C4-2B (cell line): ENCODE measurements around the gene AP4S1.
"Not testable (repeated sequence)": the region's sequence is repeated elsewhere in the genome, so short reads cannot be mapped to it uniquely, and the experiment has no call there.

Experiments
- CTCF ChIP-seq: fragments of 450-650 bp; conservative IDR thresholded peaks from 2 replicates; pipeline ENCODE4 v1.5.1; 2017; ENCODE audit warnings: mild to moderate bottlenecking
- ZFX ChIP-seq: fragments of 450-650 bp; IDR thresholded peaks from 2 replicates; pipeline ENCODE4 v1.6.1; 2017

- TF ChIP-seq CTCF, ZFX: not testable (repeated sequence)
Observed at GRCh38 chr14:31004007-31004406, 21.4 kb upstream of the AP4S1 start.
